Measurements from ENCODE around the gene SAMD4B. TPM values are rescaled to one million over a fixed set of nuclear protein-coding genes. Genes with fewer than 3 reads are reported as not detected.

The SAMD4B gene
- total and polyA plus RNA-seq, 9 of the 15 experiments (the other 6 are each of a cell fraction or from before 2014, with no cell fraction given): 3.4 to 90.5 (median 38.0) TPM

DNA sequence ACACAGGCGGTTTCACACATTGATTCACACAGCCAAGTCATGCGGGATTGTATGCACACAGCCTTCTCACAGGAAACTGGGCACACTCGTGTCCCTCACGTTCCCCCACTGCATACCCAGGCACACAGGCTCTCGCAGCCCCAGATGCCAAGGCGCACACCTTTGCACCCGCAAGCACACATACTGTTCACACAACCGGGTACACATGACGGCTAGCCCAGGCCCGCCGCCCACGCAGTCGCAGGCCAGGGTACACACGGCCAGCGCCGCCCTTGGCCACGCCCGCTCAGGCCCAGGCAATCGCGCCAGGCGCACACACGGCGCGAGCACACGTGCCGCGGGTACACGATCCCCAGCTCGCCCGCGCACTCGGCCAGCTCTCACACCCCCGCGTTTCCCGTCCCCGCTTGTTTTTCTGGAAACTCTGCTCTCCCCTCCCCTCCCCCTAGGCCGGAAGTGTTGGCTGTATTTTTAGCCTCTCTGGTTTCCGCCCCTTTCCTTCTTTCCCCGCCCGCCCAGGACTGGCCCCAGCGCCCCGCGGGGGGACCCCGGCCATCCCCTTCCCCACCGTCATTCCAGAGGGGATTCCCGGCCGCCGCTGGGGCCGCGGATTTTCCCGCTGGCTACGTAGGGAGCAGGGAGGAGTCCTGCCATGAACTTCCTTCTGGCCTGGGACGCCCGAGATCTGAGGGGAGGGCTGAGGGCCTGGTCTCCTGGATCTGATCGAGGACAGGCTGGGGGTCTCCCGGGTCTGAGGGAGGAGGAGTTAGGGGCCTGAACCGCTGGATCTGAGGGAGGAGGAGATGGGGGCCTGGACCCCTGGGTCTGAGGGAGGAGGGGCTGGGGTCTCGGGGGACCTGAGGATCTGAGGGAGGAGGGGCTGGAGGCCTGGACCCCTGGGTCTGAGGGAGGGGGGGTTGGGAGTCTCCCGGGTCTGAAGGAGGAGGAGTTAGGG, 60.4 kb downstream of the SAMD4B start (continued):
- TF ChIP-seq EHMT2 (IDR thresholded peaks at IDR 0.05) (no peak), CHD4 (IDR thresholded peaks at IDR 0.05; ENCODE audit: insufficient read depth, insufficient replicate concordance, low read depth, low read length, poor library complexity, severe bottlenecking) (no peak), ZNF143 (CRISPR knock-in tag; IDR thresholded peaks at IDR 0.05) (no peak), RBM34 (IDR thresholded peaks at IDR 0.05; ENCODE audit: borderline replicate concordance, insufficient read depth, low read length) (no peak), ERF (CRISPR knock-in tag; IDR thresholded peaks at IDR 0.05) (peak; percentile 93; the same call in 1 of the 2 replicates), FOXK2 (conservative IDR thresholded peaks at IDR 0.05 in 1 of 2, IDR thresholded peaks at IDR 0.05 in 1 of 2; ENCODE audit: low read depth in 2 of 2) (peak; percentile 67 to 83), ZNF507 (tag; conservative IDR thresholded peaks at IDR 0.05) (no peak), TEAD1 (CRISPR knock-in tag; IDR thresholded peaks at IDR 0.05) (peak in 1 of 2 experiments; percentile 24; a peak in 1 of 4 replicates), ZNF347 (CRISPR knock-in tag; IDR thresholded peaks at IDR 0.05; ENCODE audit: low read depth) (no peak), HNRNPUL1 (IDR thresholded peaks at IDR 0.05; ENCODE audit: low read length) (no peak), NCOA6 (IDR thresholded peaks at IDR 0.05) (no peak; the same call in 1 of the 2 replicates), SAP30 (IDR thresholded peaks at IDR 0.05; ENCODE audit: borderline replicate concordance, insufficient read depth, low read depth, low read length, poor library complexity, severe bottlenecking) (no peak), SRSF3 (IDR thresholded peaks at IDR 0.05; ENCODE audit: insufficient read depth, low read length) (0 out of 2 replicates have a peak, but pooled peaks have one; percentile 59), SFPQ (IDR thresholded peaks at IDR 0.05; ENCODE audit: low read depth, low read length) (no peak), PURB (CRISPR knock-in tag; IDR thresholded peaks at IDR 0.05; ENCODE audit: low read depth) (no peak)
- TF ChIP-seq, protein P1, sequence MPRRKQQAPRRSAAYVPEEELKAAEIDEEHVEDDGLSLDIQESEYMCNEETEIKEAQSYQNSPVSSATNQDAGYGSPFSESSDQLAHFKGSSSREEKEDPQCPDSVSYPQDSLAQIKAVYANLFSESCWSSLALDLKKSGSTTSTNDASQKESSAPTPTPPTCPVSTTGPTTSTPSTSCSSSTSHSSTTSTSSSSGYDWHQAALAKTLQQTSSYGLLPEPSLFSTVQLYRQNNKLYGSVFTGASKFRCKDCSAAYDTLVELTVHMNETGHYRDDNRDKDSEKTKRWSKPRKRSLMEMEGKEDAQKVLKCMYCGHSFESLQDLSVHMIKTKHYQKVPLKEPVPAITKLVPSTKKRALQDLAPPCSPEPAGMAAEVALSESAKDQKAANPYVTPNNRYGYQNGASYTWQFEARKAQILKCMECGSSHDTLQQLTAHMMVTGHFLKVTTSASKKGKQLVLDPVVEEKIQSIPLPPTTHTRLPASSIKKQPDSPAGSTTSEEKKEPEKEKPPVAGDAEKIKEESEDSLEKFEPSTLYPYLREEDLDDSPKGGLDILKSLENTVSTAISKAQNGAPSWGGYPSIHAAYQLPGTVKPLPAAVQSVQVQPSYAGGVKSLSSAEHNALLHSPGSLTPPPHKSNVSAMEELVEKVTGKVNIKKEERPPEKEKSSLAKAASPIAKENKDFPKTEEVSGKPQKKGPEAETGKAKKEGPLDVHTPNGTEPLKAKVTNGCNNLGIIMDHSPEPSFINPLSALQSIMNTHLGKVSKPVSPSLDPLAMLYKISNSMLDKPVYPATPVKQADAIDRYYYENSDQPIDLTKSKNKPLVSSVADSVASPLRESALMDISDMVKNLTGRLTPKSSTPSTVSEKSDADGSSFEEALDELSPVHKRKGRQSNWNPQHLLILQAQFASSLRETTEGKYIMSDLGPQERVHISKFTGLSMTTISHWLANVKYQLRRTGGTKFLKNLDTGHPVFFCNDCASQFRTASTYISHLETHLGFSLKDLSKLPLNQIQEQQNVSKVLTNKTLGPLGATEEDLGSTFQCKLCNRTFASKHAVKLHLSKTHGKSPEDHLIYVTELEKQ (CRISPR knock-in tag; IDR thresholded peaks at IDR 0.05): no peak
- TF ChIP-seq, protein P2, sequence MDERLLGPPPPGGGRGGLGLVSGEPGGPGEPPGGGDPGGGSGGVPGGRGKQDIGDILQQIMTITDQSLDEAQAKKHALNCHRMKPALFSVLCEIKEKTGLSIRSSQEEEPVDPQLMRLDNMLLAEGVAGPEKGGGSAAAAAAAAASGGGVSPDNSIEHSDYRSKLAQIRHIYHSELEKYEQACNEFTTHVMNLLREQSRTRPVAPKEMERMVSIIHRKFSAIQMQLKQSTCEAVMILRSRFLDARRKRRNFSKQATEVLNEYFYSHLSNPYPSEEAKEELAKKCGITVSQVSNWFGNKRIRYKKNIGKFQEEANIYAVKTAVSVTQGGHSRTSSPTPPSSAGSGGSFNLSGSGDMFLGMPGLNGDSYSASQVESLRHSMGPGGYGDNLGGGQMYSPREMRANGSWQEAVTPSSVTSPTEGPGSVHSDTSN (CRISPR knock-in tag; IDR thresholded peaks at IDR 0.05; ENCODE audit: low read depth): no peak
- TF ChIP-seq, protein P2 (tag; conservative IDR thresholded peaks at IDR 0.05; ENCODE audit: low read depth): no peak

Measured in K562 (cell line).